Right atrium auricular region (tissue), 2 donors: ENCODE data around the gene GTF2H1. TPM values are rescaled to one million over a fixed set of nuclear protein-coding genes. Genes with fewer than 3 reads are reported as not detected.

Source experiments
- DNase-seq: peaks from one replicate; pipeline ENCODE4 v3.0.0-alpha.2; 2019; ENCODE audit warnings: low spot score
- H3K27ac ChIP-seq, 2 donors: fragments of 200-600 bp; sonication (generic); 1 replicate in 1 of 2; 2 replicates in 1 of 2; pipeline ENCODE4 v1.5.1; 2016 to 2019
- H3K27me3 ChIP-seq, 2 donors: fragments of 200-600 bp; sonication (generic); one replicate each; pipeline versions ENCODE4 v1.5.1 to v1.6.0; 2017 to 2019
- H3K36me3 ChIP-seq: fragments of 200-600 bp; sonication (generic); one replicate; pipeline ENCODE4 v1.5.1; 2016
- H3K4me1 ChIP-seq, 2 donors: fragments of 200-600 bp; sonication (generic); one replicate each; pipeline versions ENCODE4 v1.5.1 to v1.6.0; 2017 to 2019
- H3K4me3 ChIP-seq, 2 donors: fragments of 200-600 bp; sonication (generic); 1 replicate in 1 of 2; 2 replicates in 1 of 2; pipeline ENCODE4 v1.5.1; 2017 to 2019; ENCODE audit warnings: mild to moderate bottlenecking in 1 of 2, moderate library complexity in 1 of 2
- H3K9me3 ChIP-seq, 2 donors: fragments of 200-600 bp; sonication (generic); one replicate each; pipeline ENCODE4 v1.5.1; 2019
- CTCF ChIP-seq, 2 donors: fragments of 200-600 bp; sonication (generic); IDR thresholded peaks; one replicate each; pipeline ENCODE4 v1.5.1; 2019; ENCODE audit warnings: antibody characterized with exemption in 2 of 2
- total RNA-seq, 2 donors: library from RNA; depleted of rRNA; stranded (reverse); fragments of >200 nt; gene quantifications; one replicate each; pipeline ENCODE4 v1.1.0, GENCODE V29; 2016

Gene GTF2H1
- total RNA-seq, 2 donors from 2014 or later: 19.5 to 23.8 TPM

- H3K27ac ChIP-seq: no peak overlapping the region
- no peaks in the 10 kb centered on the region for H3K4me1 ChIP-seq
- H3K4me3 ChIP-seq: no peak overlapping the region
- no peak for TF ChIP-seq CTCF (IDR thresholded peaks at IDR 0.05)
- DNase-seq: no peak
- H3K36me3 ChIP-seq: peaks cover 32% of the 10 kb centered on the region
- H3K27me3 ChIP-seq: no peaks in the 10 kb centered on the region
- no peaks in the 10 kb centered on the region for H3K9me3 ChIP-seq
Measured at GRCh38 chr11:18369398-18369797, 47.0 kb downstream of the GTF2H1 start.

GRCh38 chr11:18371279-18371678 is 48.9 kb downstream of the GTF2H1 start:
- no peaks in the 10 kb centered on the region for H3K9me3 ChIP-seq
- DNase-seq: no peak

GRCh38 chr11:18372201-18372600 is 49.8 kb downstream of the GTF2H1 start:
- H3K4me1 ChIP-seq: no peaks in the 10 kb centered on the region
- no peak for DNase-seq
- peaks cover 4% of the 10 kb centered on the region for H3K36me3 ChIP-seq
- H3K27me3 ChIP-seq: no peaks in the 10 kb centered on the region
- no peak overlapping the region for H3K27ac ChIP-seq
- H3K4me3 ChIP-seq: no peak overlapping the region
- TF ChIP-seq CTCF (IDR thresholded peaks at IDR 0.05): no peak
- H3K9me3 ChIP-seq: no peaks in the 10 kb centered on the region

More at GRCh38 chr11:18371279-18371678, 48.9 kb downstream of the GTF2H1 start:
- Histone ChIP-seq H3K27me3 (no peaks in the 10 kb centered on the region), H3K4me1 (no peaks in the 10 kb centered on the region), H3K27ac (no peak overlapping the region), H3K4me3 (no peak overlapping the region), H3K36me3 (peaks cover 13% of the 10 kb centered on the region)
- no peak for TF ChIP-seq CTCF (IDR thresholded peaks at IDR 0.05)

GRCh38 chr11:18374956-18375355 is 52.6 kb downstream of the GTF2H1 start:
- no peak for DNase-seq
- H3K4me3 ChIP-seq: no peak overlapping the region
- no peaks in the 10 kb centered on the region for H3K4me1 ChIP-seq
- no peaks in the 10 kb centered on the region for H3K36me3 ChIP-seq
- no peaks in the 10 kb centered on the region for H3K9me3 ChIP-seq
- no peak overlapping the region for H3K27ac ChIP-seq
- TF ChIP-seq CTCF (IDR thresholded peaks at IDR 0.05): no peak
- no peaks in the 10 kb centered on the region for H3K27me3 ChIP-seq

GRCh38 chr11:18375941-18376340 is 53.6 kb downstream of the GTF2H1 start:
- Histone ChIP-seq H3K27me3 (no peaks in the 10 kb centered on the region), H3K9me3 (no peaks in the 10 kb centered on the region), H3K27ac (no peak overlapping the region), H3K4me1 (no peaks in the 10 kb centered on the region), H3K36me3 (no peaks in the 10 kb centered on the region), H3K4me3 (no peak overlapping the region)
- TF ChIP-seq CTCF (IDR thresholded peaks at IDR 0.05): no peak
- no peak for DNase-seq

GRCh38 chr11:18379201-18379600 is 56.8 kb downstream of the GTF2H1 start:
- H3K36me3 ChIP-seq: no peaks in the 10 kb centered on the region
- no peak for DNase-seq
- no peaks in the 10 kb centered on the region for H3K27me3 ChIP-seq
- peaks cover 3 to 17% of the 10 kb centered on the region in 2 donors for H3K4me1 ChIP-seq
- no peak overlapping the region for H3K4me3 ChIP-seq
- TF ChIP-seq CTCF (IDR thresholded peaks at IDR 0.05): no peak
- no peaks in the 10 kb centered on the region for H3K9me3 ChIP-seq
- no peak overlapping the region for H3K27ac ChIP-seq
